ENCODE results near the gene ZNF32.

The ZNF32 gene, protein sequence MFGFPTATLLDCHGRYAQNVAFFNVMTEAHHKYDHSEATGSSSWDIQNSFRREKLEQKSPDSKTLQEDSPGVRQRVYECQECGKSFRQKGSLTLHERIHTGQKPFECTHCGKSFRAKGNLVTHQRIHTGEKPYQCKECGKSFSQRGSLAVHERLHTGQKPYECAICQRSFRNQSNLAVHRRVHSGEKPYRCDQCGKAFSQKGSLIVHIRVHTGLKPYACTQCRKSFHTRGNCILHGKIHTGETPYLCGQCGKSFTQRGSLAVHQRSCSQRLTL

GRCh38 chr10:43648398-43649184 is at the start of gene ZNF32:
ZNF32 (minus strand) TSS chr10:43648881; CDS start chr10:43646133, 2,748 bp downstream.
- peak; percentile 69 for FAIRE-seq
- DNase-seq (ENCODE audit: insufficient read length, low spot score) = peak; percentile 87

- no peak for FAIRE-seq
- DNase-seq (ENCODE audit: insufficient read length, low spot score) = no peak
Observed at GRCh38 chr10:43698156-43698555, 49.5 kb upstream of the ZNF32 start.

DNA sequence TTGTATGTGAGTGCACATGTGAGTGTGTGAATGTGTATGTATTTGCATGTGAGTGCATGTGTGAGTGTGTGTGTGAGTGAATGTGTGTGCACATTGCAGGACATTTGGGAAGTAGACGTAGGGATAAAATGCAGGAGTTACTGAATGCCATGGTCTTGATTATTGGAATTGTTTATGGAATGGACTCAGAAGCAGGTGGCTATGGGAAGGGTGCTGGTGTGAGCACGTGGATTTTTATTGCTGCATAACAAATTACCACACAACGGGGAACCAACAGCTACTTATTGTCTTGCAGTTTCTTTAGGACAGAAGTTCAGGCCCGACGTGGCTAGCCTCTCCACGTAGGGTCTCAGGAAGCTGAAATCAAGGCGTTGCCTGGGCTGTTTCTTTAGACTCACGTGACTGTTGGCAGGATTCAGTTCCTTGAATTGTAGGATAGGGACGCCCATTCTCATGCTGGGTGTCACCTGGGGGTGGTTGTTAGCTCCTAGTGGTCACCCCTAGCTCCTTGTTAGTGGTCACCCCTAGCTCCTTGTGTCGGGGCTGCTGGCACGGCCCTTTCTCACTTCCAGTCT is 48.3 kb upstream of the ZNF32 start:
- FAIRE-seq = peak; percentile 95
- DNase-seq (ENCODE audit: insufficient read length, low spot score) = no peak

DNA sequence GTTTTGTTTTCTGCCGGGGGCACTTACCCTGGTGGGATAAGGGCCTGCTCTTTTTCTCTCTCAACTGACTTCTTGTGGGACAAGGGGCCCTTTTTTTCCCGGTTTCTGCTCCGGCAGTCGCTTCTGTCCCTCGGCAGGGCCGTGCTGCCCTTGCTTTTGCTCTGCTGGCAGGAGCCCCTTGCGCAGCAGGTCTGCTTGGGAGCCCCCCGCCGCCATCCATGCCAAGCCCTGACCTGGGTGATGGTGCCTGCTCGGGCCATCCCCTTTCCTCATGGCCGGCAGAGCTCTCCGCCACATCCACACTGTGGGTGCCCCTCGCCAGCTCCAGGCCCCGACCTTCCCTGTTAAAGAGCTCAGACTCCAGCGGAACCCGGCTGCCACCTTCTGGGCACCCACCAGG is 47.0 kb upstream of the ZNF32 start:
- FAIRE-seq (no peak), DNase-seq (ENCODE audit: insufficient read length, low spot score) (no peak)

- no peak for DNase-seq (ENCODE audit: insufficient read length, low spot score)
Observed at GRCh38 chr10:43695321-43695720, 46.6 kb upstream of the ZNF32 start.

GRCh38 chr10:43694526-43694925 is 45.8 kb upstream of the ZNF32 start:
- DNase-seq (ENCODE audit: insufficient read length, low spot score) (no peak), FAIRE-seq (no peak)

More at GRCh38 chr10:43695321-43695720, 46.6 kb upstream of the ZNF32 start:
- no peak for FAIRE-seq

DNA sequence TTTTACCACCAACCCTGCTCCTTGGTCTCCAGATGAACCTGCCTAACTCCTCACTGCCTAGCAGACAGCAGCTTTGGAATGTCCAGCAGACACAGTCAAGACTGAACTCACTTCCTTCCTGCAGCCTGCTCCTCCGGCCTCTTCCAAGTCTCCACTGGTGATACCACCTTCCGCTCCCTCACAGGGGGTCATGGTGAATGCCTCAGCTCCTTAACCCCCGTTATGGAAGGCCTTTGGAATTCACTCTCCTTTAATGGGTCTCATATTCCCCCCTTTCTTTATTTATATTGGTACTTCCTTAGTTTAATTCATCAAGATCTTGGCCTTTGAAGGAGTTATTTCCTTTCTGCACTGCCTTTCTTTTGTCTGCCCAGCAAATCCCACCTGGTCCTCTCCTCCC is 44.9 kb upstream of the ZNF32 start:
- DNase-seq (ENCODE audit: insufficient read length, low spot score) (no peak), FAIRE-seq (no peak)

- DNase-seq (ENCODE audit: insufficient read length, low spot score) = no peak
- no peak for FAIRE-seq
Observed at GRCh38 chr10:43692051-43692825, 43.6 kb upstream of the ZNF32 start.

GRCh38 chr10:43691485-43691884 is 42.8 kb upstream of the ZNF32 start:
- FAIRE-seq (no peak), DNase-seq (ENCODE audit: insufficient read length, low spot score) (no peak)

DNA sequence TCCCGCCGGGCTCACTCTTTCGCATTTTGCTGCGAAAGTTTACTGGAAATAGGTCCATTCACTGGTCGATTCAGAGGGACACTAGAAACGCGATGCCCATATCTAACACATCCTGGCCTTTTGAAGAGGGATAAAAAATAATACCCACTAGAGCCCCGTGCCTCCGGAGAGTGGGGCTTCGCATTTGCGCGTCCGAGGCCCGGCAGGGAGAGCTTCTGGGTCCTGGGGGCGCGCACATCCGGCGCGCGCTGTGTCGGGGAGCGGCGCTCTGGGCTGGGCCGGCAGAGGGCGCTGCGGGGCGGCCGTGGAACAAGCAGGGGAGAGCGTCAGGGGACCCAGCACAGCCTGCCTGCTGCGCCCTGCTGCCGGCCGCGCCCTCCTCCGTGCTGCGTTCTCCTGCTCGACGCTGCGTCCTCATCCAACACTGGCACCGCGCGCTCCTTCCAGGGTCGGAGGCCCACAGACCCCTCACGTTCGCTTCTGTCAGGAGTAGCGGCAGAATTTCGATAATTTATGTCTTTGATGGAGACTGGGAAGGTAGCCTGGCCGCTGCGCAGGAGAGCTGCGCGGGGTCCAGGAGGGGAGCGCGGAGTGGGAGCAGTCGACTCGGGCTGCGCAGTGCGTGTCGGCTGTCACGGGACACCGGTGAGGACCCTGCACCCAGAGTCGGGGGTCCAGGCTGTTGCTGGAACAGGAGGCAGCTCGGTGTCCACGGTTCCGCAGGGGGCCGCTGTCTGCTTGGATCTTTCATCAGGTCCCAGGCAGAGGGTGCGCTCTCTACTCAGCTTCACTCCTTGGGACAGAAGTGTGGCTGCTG is 41.5 kb upstream of the ZNF32 start:
- FAIRE-seq = peak; percentile 86
- peak; percentile 90 for DNase-seq (ENCODE audit: insufficient read length, low spot score)

DNA sequence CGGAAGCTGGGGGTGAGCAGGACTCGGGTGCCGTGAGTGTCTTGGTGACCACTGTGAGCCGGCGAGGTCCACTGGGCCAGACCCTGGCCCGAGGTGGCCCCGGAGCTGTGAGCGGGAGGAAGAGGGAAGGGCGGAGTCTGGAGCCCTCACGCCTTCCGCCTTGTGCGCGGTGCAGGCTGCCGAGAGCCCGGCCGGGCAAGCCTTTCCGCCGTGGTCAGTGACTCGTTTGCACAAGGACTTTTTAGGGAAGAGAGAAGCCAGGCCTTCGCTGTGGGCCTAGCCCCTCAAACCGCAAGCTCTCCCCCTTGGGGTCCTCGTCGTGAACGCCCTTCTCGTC is 40.9 kb upstream of the ZNF32 start:
- DNase-seq (ENCODE audit: insufficient read length, low spot score) = no peak
- FAIRE-seq = no peak

DNA sequence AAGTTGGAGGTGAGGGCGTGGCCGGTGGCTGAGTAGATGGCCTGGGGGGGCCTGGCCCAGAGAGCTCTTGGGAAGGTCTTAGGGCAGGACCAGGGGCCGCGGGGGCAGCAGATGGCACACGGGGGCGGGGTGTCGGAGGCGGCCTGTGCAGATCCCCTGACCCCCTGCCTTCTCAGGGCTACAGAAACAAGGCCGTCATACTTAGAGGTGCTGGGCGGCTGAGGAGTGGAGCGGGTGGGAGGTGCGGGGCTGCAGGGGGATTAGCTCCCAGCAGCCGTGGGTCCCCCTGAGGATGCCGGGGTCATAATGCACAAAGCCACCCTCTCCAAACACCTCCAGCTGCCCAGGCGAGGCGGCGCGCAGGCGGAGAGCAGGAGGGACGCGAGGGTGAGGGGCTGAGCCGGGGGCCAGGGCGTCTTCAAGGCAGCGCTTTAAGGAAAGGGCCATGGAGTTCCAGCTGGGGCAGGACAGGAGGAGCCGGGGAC is 40.4 kb upstream of the ZNF32 start:
- DNase-seq (ENCODE audit: insufficient read length, low spot score) = no peak
- FAIRE-seq = no peak

DNA sequence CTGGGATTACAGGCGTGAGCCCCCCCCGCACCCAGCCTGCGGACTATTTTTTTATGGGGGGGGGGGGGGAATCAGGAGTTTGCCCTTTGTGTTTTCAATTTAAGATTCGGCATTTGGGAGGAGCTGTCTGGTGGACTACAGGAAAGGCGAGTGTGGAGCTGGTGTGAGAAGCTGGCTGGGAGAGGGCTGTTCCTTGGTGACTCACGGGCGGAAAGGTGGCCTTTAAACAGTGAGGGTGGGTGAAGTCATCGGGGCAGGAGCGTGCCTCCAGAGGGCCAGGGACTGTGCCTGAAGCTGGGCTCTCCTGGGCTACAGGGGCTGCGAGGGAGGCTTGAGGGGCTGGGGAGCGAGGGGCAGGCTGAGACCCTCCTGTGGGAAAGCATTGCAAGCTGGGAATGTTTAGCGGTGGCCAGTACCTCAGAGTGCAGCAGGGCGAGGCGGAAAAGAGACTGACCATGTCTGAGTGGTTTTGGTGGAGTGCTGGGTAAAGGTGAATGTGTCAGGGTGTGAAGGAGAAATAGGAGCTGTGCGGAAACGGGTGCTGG is 39.7 kb upstream of the ZNF32 start:
- FAIRE-seq (no peak), DNase-seq (ENCODE audit: insufficient read length, low spot score) (no peak)

DNA sequence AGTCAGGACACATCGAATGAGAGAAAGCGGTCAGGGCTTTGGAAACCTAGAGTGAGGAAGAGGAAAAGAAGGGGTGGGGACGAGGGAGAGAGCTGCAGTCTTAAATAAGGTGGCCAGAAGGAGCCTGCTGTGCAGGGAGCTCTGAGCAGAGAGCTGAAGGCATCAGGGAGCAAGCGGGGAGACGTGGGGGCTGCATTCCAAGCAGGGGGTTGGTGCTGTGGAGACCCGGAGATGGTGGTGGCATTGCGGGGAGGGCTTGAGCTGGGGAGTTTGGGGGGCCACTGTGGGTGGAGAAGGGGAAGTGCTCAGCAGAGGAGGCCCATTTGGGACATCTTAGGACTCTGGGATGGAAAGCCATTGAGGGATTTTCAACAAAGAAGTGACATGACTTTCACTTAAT is 38.7 kb upstream of the ZNF32 start:
- no peak for DNase-seq (ENCODE audit: insufficient read length, low spot score)
- FAIRE-seq = no peak

GRCh38 chr10:43686414-43686813 is 37.7 kb upstream of the ZNF32 start:
- no peak for DNase-seq (ENCODE audit: insufficient read length, low spot score)
- FAIRE-seq = no peak

DNA sequence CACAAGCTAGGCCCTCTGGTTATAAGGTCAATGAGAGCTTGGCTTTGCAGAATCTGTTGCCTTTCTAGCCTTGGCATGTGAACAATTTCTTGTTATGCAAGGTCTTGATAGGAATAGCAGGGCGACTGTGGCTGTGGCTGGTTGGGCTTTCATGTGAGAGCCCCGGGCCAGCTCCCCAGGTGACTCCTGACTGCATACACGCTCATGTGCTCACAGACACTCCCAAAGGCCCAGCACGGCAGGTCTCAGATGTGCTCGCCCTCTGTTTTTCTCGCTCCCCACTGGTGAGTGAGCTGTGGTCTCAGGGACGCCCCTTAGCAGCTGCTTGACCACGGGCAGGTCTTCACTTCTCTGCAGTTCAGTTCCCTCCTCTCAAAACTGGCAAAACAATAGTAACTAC is 37.1 kb upstream of the ZNF32 start:
- no peak for FAIRE-seq
- no peak for DNase-seq (ENCODE audit: insufficient read length, low spot score)

- DNase-seq (ENCODE audit: insufficient read length, low spot score) (no peak), FAIRE-seq (no peak)
Observed at GRCh38 chr10:43684292-43684559, 35.5 kb upstream of the ZNF32 start.

DNA sequence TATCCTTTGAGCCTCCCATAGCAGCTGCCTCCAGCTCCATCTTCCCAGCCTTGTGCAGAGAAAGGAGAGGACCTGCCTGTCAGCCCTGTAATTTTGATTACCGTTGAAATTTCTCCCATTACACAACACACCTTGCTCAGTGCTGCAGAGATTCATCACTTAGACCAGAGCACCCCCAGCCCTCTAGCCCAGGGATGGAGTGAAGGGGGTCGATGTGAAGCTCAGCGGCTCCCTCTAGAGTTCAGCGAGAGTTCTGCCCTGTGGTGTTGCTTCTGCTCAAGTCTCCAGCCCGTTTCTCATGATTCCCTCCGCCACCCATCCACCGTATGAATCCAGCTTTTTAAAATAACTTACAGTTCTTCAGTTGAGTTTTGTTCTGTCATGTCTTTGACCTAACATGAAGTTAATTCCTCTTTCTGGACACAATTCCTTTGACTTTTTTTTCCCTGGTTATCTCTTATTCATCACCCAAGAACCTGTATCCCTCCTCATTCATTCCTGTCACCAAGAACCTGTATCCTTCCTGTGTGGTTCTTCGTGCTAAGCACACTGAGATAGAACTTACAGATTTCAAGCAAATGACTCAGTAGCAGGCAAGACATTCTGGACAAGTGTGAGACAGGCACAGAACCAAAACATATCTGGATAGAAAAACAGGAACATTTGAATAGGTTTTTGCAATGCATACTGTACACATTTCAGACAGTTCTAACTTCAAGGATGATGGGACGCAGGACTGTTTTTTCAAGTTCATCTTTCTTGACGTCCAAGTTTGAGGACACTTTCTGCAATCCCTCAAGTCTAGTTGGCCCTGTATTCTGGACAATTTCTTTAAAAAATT is 35.0 kb upstream of the ZNF32 start:
- FAIRE-seq (no peak), DNase-seq (ENCODE audit: insufficient read length, low spot score) (peak; percentile 51)

GRCh38 chr10:43682956-43683355 is 34.3 kb upstream of the ZNF32 start:
- FAIRE-seq = no peak
- no peak for DNase-seq (ENCODE audit: insufficient read length, low spot score)
